Natural killer cell treated with Interleukin-12 subunit alpha and Interleukin-12 subunit beta and Interleukin-15 and Interleukin-18, amount 100 ng/mL, for 72 hours (primary cell): Measurements from ENCODE around the gene CMTM5. TPM values are rescaled to one million over a fixed set of nuclear protein-coding genes. Genes with fewer than 3 reads are reported as not detected.
"Not testable (repeated sequence)": the region's sequence is repeated elsewhere in the genome, so short reads cannot be mapped to it uniquely, and the experiment has no call there.

Experiments
- ATAC-seq, 2 donors: fragments of 150-1000 bp; cut with Tn5 transposase in 1 of 2; sonication (Bioruptor Pico), chemical (Tn5 transposase) in 1 of 2; 2 replicates each; pipeline ENCODE4 v1.10.0; 2021
- DNase-seq: peaks from one replicate; pipeline ENCODE4 v3.0.0; 2022; ENCODE audit warnings: low spot score
- H3K27ac Mint-ChIP-seq, 2 donors: 1 replicate in 1 of 2; 2 replicates in 1 of 2; pipeline ENCODE4 v1.8.0; 2022; ENCODE audit warnings: mixed read lengths in 2 of 2, mild to moderate bottlenecking in 1 of 2, moderate library complexity in 1 of 2
- H3K27me3 Mint-ChIP-seq, 2 donors: 1 replicate in 1 of 2; 2 replicates in 1 of 2; pipeline ENCODE4 v1.8.0; 2022; ENCODE audit warnings: mixed read lengths in 2 of 2
- H3K36me3 Mint-ChIP-seq: one replicate; pipeline ENCODE4 v1.8.0; 2022; ENCODE audit warnings: mixed read lengths
- H3K4me1 Mint-ChIP-seq, 2 donors: 1 replicate in 1 of 2; 2 replicates in 1 of 2; pipeline ENCODE4 v1.8.0; 2022; ENCODE audit warnings: low read depth in 2 of 2, mixed read lengths in 2 of 2, mild to moderate bottlenecking in 1 of 2
- H3K4me3 Mint-ChIP-seq: one replicate; pipeline ENCODE4 v1.8.0; 2022; ENCODE audit warnings: mixed read lengths
- H3K9me3 Mint-ChIP-seq: 2 replicates; pipeline ENCODE4 v1.8.0; 2022; ENCODE audit warnings: mixed read lengths
- total RNA-seq, 2 donors: library from RNA; stranded (reverse); gene quantifications; one replicate each; pipeline ENCODE4 v1.2.3, GENCODE V29; 2022

Gene CMTM5
- total RNA-seq, 2 donors from 2014 or later, result not detected

DNA sequence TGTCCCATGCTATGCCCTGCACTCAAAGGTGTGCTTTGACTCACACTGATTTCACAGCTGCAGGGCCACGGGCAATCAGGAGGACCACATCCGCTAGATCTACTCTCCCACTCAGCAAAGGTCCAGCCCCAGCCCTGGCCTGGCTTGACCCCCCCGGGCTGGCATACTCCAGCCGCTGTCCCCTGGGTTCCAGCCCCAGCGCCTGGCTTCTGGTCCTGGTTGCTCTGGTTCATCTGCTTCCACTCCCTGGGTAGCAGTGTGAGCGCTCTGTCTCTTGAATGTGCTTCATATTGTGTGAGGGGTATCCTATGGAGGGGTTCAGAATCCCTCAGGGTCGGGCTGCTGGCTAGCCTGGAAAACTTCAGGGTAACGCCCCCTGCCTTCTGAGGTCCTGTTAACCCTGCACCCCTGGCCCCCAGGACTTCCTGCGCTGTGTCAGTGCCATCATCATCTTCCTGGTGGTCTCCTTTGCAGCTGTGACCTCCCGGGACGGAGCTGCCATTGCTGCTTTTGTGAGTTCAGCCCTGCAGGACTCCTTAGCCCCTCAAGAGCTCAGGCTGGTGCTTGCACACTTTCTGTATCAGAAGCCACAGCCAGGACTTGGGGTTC is 1.9 kb downstream of the CMTM5 start:
- no peak overlapping the region for H3K27ac Mint-ChIP-seq
- peaks cover 0 to 2% of the 10 kb centered on the region in 2 donors for H3K27me3 Mint-ChIP-seq
- no peak overlapping the region for H3K4me3 Mint-ChIP-seq
- H3K9me3 Mint-ChIP-seq, result no peaks in the 10 kb centered on the region
- DNase-seq, result no peak
- no peaks in the 10 kb centered on the region for H3K4me1 Mint-ChIP-seq
- no peak for ATAC-seq
- H3K36me3 Mint-ChIP-seq, result no peaks in the 10 kb centered on the region

DNA sequence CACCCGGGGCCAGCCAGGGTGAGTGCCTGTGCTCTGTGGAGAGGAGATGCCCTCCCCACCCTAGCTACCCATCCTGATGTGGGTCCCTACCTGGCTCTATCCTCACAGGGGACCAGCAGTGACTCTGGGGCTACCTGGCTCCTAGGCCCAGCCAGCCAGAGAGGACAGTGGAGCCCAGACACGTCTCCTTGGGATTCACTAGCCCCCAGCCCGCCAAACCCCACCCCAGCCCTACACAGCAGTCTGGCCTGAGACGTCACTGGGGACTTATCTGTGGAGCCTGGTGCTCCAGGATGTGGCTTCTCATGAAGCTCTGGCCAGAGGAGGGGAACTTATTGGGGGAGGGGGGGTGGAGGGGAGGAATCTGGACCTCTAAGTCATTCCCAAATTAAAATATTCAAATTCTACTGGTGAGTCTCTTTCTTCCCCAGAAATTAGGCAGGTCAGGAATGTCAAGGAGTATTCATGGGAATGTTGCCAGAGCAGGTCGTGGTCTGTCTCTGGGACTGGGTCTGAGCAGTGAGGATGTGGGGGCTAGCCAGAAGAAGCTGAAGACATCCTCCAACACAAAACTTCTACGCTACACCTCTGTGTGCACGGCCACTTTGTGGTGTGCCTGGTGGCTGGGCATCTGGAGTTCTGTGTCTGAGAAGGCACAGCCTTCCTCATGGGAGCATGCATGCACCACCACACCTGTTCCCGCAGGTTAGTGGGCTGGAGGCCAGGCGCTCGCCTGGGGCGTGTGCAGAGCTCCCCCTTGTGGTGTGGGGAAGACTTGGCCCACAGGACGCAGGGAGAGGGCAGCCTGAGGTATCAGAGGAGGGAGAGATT is 2.7 kb downstream of the CMTM5 start:
- H3K4me1 Mint-ChIP-seq, result no peaks in the 10 kb centered on the region
- H3K27ac Mint-ChIP-seq, result no peak overlapping the region
- ATAC-seq (peak; percentile 55 to 57), DNase-seq (no peak)
- peaks cover 0 to 2% of the 10 kb centered on the region in 2 donors for H3K27me3 Mint-ChIP-seq
- H3K36me3 Mint-ChIP-seq, result no peaks in the 10 kb centered on the region
- H3K9me3 Mint-ChIP-seq, result no peaks in the 10 kb centered on the region
- H3K4me3 Mint-ChIP-seq, result no peak overlapping the region

DNA sequence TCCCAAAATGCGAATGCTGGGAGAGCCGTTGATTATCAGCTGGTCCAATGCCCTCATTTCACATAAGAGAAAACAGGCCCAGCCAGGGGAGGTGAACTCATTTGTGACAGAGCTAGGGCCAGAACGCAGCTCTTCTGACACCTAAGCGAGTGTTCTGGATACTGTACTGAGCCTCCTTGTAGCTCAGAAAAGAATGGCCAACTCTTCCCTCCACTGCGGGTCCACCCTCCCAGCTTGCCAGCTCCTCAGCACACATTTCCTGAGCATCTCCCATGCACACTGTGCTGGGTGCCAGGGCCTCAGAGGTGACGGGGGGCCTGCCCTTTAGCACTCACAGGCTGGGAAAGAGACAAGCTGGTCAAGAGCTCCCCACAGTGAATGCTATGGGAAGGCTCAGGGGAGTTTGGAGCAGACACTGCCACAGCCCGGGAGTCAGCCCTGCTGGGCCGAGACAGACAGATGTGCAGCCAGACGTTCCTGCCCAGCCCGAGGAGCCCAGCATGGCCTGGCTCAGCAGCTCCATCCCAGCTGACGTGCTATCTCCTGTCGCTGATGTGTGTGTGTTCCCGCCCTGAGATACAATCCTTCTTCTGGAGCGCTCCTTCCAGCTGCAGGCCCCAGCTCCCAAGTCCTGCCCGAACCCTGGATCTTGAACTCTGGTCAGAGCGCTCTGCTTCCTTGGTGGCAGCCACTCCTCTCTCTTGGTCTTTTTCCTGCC is 3.5 kb downstream of the CMTM5 start:
- Mint-ChIP-seq H3K27me3 (peaks cover 0 to 2% of the 10 kb centered on the region in 2 donors), H3K4me1 (no peaks in the 10 kb centered on the region), H3K36me3 (no peaks in the 10 kb centered on the region), H3K4me3 (no peak overlapping the region), H3K9me3 (no peaks in the 10 kb centered on the region), H3K27ac (no peak overlapping the region)
- no peak for ATAC-seq
- no peak for DNase-seq

DNA sequence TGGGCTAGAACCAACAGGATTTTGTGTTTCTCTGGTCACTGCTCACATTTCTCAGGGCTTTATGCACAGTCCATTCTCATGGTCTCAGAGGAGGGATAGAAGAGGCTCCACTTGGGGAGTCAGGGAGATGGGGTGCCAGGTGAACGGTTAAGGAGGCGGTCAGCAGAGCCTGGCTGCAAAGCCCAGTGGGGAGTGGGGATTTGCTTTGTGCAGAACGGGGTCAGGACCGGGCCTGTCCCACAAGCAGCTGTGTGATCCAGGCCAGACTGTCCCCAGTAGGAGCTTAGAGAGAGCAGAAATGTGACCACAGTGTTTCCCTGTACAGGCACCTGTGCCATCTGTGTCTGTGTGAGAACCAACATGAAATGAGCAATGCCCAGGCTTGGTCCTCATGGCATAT is 4.1 kb downstream of the CMTM5 start:
- Mint-ChIP-seq H3K27ac (no peak overlapping the region), H3K9me3 (no peaks in the 10 kb centered on the region), H3K27me3 (peaks cover 0 to 2% of the 10 kb centered on the region in 2 donors), H3K4me1 (no peaks in the 10 kb centered on the region), H3K36me3 (no peaks in the 10 kb centered on the region), H3K4me3 (no peak overlapping the region)
- no peak for ATAC-seq
- no peak for DNase-seq

DNA sequence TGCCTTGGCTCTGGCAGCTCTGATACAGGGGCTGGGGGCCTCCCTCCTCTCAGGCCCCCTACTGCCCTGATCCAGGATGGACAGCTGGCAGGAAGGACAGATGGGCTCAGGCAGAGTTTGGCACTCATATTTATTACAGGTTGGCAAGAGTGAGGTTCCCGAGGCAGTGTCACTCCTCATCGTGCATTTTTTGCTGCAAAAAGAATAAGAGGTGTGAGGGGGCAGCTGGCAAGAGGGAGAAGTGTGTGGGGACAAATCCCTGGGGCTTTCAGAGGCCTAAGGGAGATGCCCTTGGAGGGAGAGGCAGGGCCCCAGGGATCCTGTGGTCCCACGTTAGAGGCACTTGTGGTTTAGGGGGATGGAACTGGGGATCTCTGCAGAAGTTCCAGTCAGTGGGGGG is 5.0 kb downstream of the CMTM5 start:
- Mint-ChIP-seq H3K9me3 (no peaks in the 10 kb centered on the region), H3K4me3 (no peak overlapping the region), H3K27me3 (peaks cover 0 to 5% of the 10 kb centered on the region in 2 donors), H3K27ac (no peak overlapping the region), H3K36me3 (no peaks in the 10 kb centered on the region), H3K4me1 (no peaks in the 10 kb centered on the region)
- DNase-seq (no peak), ATAC-seq (no peak)

DNA sequence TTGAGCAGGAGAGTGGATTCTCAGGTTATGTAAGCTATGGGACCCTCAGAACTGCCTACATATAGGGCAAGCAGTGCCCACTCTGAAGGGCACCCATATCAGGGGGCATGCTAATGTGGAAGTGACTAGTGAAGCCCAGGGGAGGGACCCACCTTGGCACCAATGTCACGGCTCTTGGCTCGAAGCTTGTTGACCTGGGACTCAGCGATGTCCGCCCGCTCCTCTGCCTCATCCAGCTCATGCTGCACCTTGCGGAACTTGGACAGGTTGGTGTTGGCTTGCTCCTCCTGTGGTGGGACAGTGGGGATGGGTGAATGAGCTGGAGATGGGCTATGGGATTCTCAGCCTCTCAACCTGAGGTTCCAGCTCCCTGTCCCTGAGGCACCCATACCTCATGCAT is 5.4 kb downstream of the CMTM5 start:
- DNase-seq (no peak), ATAC-seq (no peak)
- no peaks in the 10 kb centered on the region for H3K36me3 Mint-ChIP-seq
- no peak overlapping the region for H3K27ac Mint-ChIP-seq
- no peak overlapping the region for H3K4me3 Mint-ChIP-seq
- no peaks in the 10 kb centered on the region for H3K9me3 Mint-ChIP-seq
- H3K27me3 Mint-ChIP-seq, result peaks cover 0 to 5% of the 10 kb centered on the region in 2 donors
- no peaks in the 10 kb centered on the region for H3K4me1 Mint-ChIP-seq

DNA sequence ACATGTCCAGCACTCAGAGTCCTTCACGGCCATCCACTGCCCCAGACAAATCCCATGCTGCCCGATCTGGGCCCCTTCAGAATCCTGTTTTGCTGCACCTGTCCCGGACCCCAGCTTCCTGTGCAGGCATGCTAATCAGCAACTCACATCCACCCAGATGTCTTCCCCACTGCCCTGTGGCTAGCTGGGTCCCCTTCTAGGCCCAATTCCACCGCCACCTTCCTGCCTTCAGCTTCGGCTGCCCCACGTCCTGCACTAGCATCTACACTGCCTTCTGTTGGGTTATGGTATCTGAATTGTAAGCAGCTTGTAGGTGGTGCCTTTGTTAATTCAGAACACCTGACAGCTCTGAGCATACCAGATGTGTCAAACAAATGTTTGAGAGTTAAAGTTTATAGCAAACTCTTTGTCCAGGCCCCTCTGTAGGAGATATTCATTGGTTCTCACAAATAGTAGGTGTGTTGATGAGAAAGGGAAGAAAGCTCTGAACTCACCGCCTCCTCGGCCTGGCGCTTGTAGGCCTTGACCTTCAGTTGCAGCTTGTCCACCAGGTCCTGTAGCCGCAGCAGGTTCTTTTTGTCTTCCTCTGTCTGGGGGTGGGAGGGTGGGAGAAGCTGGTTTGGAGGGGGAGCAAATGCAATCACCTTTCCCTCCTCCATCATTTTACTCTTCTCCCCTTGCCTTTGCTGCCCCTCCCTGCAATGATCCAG is 6.0 kb downstream of the CMTM5 start:
- Mint-ChIP-seq H3K27me3 (peaks cover 0 to 8% of the 10 kb centered on the region in 2 donors), H3K27ac (no peak overlapping the region), H3K4me3 (no peak overlapping the region), H3K36me3 (no peaks in the 10 kb centered on the region), H3K9me3 (no peaks in the 10 kb centered on the region), H3K4me1 (no peaks in the 10 kb centered on the region)
- DNase-seq (no peak), ATAC-seq (no peak)

DNA sequence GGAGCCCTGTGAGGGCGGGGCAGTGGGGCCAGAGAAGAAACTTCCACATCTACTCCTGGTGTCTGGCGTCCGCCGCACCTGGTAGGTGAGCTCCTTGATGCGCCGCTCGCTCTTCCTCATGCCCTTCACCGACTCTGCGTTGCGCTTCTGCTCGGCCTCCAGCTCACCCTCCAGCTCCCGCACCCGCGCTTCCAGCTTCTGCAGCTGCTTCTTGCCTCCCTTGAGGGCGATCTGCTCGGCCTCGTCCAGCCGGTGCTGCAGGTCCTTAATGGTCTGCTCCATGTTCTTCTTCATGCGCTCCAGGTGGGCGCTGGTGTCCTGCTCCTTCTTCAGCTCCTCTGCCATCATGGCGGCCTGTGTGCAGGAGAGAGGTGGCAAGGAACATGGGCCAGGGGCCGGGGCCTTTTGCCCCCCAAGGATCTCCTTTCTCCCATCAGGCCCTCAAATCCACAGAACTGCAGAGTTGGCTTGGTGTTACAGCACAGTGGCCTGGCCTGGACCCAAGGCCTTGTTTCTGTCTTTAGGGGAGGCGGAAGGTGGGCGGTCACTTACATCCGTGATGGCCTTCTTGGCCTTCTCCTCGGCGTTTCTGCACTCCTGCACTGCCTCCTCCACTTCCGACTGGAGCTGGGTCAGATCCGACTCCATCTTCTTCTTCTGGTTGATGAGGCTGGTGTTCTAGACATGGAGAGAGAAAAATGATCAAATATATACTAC is 7.7 kb downstream of the CMTM5 start:
- no peak overlapping the region for H3K4me3 Mint-ChIP-seq
- no peaks in the 10 kb centered on the region for H3K4me1 Mint-ChIP-seq
- H3K27me3 Mint-ChIP-seq, result peaks cover 0 to 11% of the 10 kb centered on the region in 2 donors
- no peak overlapping the region for H3K27ac Mint-ChIP-seq
- no peak for ATAC-seq
- H3K36me3 Mint-ChIP-seq, result no peaks in the 10 kb centered on the region
- no peaks in the 10 kb centered on the region for H3K9me3 Mint-ChIP-seq
- no peak for DNase-seq

DNA sequence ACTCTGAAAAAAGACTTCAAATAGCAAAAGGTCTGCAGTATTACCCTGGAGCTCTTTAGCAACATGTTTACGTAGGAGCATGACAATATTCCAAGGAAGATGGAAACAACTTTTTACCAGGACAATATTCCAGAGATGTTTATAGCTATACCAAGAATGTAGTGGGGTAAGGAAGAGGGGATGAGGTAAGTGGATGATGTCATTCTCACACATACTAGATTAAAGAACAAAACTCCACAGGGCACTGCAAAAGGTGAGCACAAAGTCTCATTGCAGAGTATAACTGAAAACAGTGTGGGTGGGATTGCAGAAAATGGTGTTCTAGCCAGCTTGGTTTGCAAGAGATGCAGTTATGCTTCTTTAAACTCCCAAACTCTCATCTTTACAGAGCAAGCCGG is 8.4 kb downstream of the CMTM5 start:
- no peak overlapping the region for H3K27ac Mint-ChIP-seq
- H3K36me3 Mint-ChIP-seq, result no peaks in the 10 kb centered on the region
- H3K4me1 Mint-ChIP-seq, result no peaks in the 10 kb centered on the region
- H3K9me3 Mint-ChIP-seq, result no peaks in the 10 kb centered on the region
- no peak for ATAC-seq
- no peak overlapping the region for H3K4me3 Mint-ChIP-seq
- no peak for DNase-seq
- peaks cover 0 to 11% of the 10 kb centered on the region in 2 donors for H3K27me3 Mint-ChIP-seq

DNA sequence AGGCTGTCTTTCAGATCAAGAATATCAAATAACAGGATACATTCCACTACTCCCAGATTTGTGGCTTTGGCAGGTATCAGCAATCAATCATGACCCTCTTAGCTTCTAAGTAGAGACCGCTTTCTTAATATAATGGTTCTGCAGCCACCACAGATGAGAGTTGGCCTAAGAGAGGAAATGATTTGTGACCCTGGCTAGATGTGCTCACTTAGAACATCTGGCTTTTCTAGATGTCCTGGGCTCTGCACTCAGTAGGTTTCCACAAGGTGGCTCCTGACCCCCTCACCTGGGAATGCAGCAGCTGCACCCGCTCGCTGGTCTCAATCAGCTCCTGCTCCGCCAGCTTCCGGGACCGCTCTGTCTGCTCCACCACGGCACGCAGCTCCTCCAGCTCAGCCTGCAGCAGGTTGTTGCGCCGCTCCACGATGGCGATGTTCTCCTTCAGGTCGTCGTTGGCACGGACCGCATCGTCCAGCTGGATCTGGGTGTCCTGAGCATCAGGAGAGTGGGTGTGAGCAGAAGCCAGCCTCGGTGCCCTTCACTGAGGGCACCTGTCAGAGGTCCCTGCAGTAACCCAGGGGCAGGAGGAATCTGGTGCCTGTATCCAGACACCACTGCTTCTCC is 8.9 kb downstream of the CMTM5 start:
- Mint-ChIP-seq H3K4me3 (no peak overlapping the region), H3K9me3 (no peaks in the 10 kb centered on the region), H3K36me3 (no peaks in the 10 kb centered on the region), H3K27me3 (peaks cover 0 to 10% of the 10 kb centered on the region in 2 donors), H3K27ac (no peak overlapping the region), H3K4me1 (no peaks in the 10 kb centered on the region)
- DNase-seq (no peak), ATAC-seq (no peak)

DNA sequence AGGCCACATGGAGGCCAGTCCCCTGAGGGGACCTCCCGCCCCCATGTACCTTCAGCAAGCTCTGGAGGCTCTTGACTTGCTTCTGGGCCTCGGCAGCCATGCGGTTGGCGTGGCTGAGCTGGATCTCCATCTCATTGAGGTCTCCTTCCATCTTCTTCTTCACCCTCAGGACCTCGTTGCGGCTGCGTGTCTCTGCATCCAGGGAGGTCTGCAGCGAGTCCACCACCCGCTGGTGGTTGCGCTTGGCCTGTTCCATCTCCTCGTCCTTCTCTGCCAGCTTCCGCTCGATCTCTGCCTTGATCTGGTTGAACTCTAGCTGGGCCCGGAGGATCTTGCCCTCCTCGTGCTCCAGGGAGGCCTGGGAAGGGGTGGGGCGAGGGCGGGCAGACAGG is 9.4 kb downstream of the CMTM5 start:
- not testable (repeated sequence) for H3K4me1 Mint-ChIP-seq, H3K27me3 Mint-ChIP-seq, DNase-seq, H3K9me3 Mint-ChIP-seq, ATAC-seq, H3K36me3 Mint-ChIP-seq, H3K27ac Mint-ChIP-seq, H3K4me3 Mint-ChIP-seq

DNA sequence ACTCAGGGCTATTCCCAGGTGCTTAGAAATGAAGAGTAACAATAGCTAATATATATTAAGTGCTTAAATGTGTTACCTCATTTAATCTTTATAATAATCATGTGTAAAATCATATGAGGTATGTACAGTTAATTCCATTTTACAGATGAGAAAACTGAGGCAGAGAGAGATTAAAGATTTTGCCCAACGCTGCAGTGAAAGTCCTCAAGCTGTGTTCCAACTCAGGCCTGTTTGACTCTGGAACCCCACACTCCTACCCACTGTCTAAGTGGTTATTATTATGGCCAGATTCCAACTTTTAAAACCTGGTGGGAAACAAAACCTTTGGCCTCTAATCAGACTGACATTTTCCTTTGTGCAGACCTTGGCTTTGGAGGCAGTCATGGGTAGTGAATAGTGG is 10.2 kb downstream of the CMTM5 start:
- Mint-ChIP-seq H3K4me3 (no peak overlapping the region), H3K36me3 (no peaks in the 10 kb centered on the region), H3K27ac (no peak overlapping the region), H3K4me1 (no peaks in the 10 kb centered on the region), H3K27me3 (peaks cover 0 to 9% of the 10 kb centered on the region in 2 donors), H3K9me3 (no peaks in the 10 kb centered on the region)
- DNase-seq, result no peak
- ATAC-seq, result no peak
